NCI-H1105 treated with DMSO at 0.1 percent for 48 hours (cell line): ENCODE measurements around the gene RBM5.

Experiments
- DNase-seq: peaks from one replicate; lab custom pipeline; 2025; lab: John Stamatoyannopoulos, UW

RBM5 gene

GRCh38 chr3:50121072-50122032 is 32.6 kb downstream of the RBM5 start:
- peak; percentile 45 for DNase-seq

- DNase-seq: no peak
These were observed 33.4 kb downstream of the RBM5 start for GRCh38 chr3:50122071-50122470.

GRCh38 chr3:50122661-50123391 is 34.1 kb downstream of the RBM5 start:
- DNase-seq: no peak

GRCh38 chr3:50123394-50124051 is 34.8 kb downstream of the RBM5 start:
- no peak for DNase-seq

GRCh38 chr3:50124052-50124799 is 35.5 kb downstream of the RBM5 start:
- no peak for DNase-seq

- no peak for DNase-seq
These were observed 36.1 kb downstream of the RBM5 start for GRCh38 chr3:50124800-50125178.

- DNase-seq: no peak
These were observed 37.0 kb downstream of the RBM5 start for GRCh38 chr3:50125541-50126286.

- DNase-seq: no peak
These were observed 37.8 kb downstream of the RBM5 start for GRCh38 chr3:50126287-50127211.

- DNase-seq: no peak
These were observed 38.6 kb downstream of the RBM5 start for GRCh38 chr3:50127251-50127691.

GRCh38 chr3:50128001-50128400 is 39.3 kb downstream of the RBM5 start:
- DNase-seq: no peak

GRCh38 chr3:50130436-50130835 is 41.7 kb downstream of the RBM5 start:
- DNase-seq: no peak

- DNase-seq: no peak
These were observed 43.9 kb downstream of the RBM5 start for GRCh38 chr3:50132421-50133282.

- DNase-seq: no peak
These were observed 44.5 kb downstream of the RBM5 start for GRCh38 chr3:50133283-50133615.

GRCh38 chr3:50134367-50134766 is 45.6 kb downstream of the RBM5 start:
- no peak for DNase-seq

GRCh38 chr3:50135964-50136363 is 47.2 kb downstream of the RBM5 start:
- no peak for DNase-seq

- DNase-seq: no peak
These were observed 48.1 kb downstream of the RBM5 start for GRCh38 chr3:50136714-50137405.

GRCh38 chr3:50137531-50137930 is 48.8 kb downstream of the RBM5 start:
- DNase-seq: no peak
